ENCODE results near the gene CASTOR2.
"Not testable (repeated sequence)": the region's sequence is repeated elsewhere in the genome, so short reads cannot be mapped to it uniquely, and the experiment has no call there.

The CASTOR2 gene

GRCh38 chr7:75055830-75056772 lies 91.6 kb downstream of the CASTOR2 start:
- no peak for DNase-seq

DNA sequence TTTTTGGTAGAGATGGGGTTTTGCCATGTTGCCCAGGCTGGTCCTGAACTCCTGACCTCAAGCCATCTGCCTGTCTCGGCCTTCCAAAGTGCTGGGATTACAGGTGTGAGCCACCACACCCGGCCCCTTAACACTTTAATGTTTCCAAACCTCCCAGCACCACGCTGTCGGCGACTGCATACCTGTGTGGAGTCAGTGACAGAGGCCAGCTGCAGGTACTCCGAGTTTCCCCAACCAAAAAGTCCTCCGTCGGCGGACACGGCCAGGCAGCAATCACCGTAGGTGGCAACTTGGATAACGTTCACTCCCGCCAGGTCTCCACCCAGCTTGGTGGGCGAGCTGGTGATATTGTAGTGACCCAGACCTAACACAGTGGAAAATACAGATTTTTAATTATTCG lies 93.9 kb downstream of the CASTOR2 start:
- DNase-seq = no peak

- DNase-seq = no peak
Measured at GRCh38 chr7:75064291-75064690, 99.8 kb downstream of the CASTOR2 start.

- DNase-seq = no peak
Measured at GRCh38 chr7:75064801-75065200, 100.3 kb downstream of the CASTOR2 start.

- no peak for DNase-seq
Measured at GRCh38 chr7:75066521-75066920, 102.0 kb downstream of the CASTOR2 start.

- DNase-seq = no peak
Measured at GRCh38 chr7:75072981-75073283, 108.4 kb downstream of the CASTOR2 start.

GRCh38 chr7:75074262-75074641 lies 109.7 kb downstream of the CASTOR2 start:
- DNase-seq = not testable (repeated sequence)
